8988T (cell line): Measurements from ENCODE around the gene URAD.
"Not testable (repeated sequence)": the region's sequence is repeated elsewhere in the genome, so short reads cannot be mapped to it uniquely, and the experiment has no call there.

Source experiments
- DNase-seq: peaks from one replicate; pipeline ENCODE4 v3.0.0; 2011

The URAD gene

DNA sequence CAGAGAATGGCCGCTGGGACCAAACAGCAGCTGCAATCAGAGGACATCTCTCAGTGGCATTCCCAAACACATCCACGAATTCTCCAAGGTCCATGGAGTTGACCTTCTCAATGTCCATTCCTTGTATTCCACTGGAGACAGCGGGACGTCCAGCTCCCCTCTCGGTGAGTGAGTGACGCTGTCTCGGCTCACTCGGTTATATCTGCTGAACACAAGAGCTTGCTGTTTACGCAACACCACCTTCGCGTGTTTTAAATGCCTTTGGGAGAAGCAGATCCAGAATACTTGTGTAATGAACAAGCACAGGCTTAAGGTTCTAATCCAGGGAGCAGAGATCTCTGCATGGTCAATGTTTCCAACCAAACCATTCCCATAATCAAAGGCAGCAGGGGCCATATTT lies at the start of gene URAD:
Gene URAD (minus strand): TSS at position 174 of the 400 bp plus-strand sequence. CDS start 56 bp downstream, at position 118.
- no peak for DNase-seq

GRCh38 chr13:28037399-28037798 lies 48.9 kb upstream of the URAD start:
- no peak for DNase-seq

GRCh38 chr13:28035146-28035782 lies 46.8 kb upstream of the URAD start:
- DNase-seq: no peak

- no peak for DNase-seq
Observed at GRCh38 chr13:28033894-28034655, 45.6 kb upstream of the URAD start.

- not testable (repeated sequence) for DNase-seq
Observed at GRCh38 chr13:28032438-28032837, 43.9 kb upstream of the URAD start.

DNA sequence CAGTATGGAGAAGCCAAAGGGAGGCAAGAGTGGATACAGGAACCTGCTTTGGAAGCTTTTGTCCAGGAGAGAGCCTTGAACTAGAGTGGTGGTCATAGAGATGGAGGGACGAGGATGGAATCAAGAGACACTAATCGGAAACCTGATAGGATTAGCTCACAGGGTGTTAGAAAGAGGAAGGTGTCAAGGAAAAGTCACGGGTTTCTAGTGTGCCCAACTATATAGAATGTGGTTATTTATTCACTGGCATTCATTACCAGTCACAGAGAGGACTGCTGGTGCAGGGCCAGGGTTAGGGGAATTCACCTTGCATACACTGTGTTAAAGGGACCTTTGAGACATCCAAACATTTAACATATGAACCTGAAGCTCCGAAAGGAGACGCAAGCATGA lies 43.4 kb upstream of the URAD start:
- DNase-seq: no peak

DNA sequence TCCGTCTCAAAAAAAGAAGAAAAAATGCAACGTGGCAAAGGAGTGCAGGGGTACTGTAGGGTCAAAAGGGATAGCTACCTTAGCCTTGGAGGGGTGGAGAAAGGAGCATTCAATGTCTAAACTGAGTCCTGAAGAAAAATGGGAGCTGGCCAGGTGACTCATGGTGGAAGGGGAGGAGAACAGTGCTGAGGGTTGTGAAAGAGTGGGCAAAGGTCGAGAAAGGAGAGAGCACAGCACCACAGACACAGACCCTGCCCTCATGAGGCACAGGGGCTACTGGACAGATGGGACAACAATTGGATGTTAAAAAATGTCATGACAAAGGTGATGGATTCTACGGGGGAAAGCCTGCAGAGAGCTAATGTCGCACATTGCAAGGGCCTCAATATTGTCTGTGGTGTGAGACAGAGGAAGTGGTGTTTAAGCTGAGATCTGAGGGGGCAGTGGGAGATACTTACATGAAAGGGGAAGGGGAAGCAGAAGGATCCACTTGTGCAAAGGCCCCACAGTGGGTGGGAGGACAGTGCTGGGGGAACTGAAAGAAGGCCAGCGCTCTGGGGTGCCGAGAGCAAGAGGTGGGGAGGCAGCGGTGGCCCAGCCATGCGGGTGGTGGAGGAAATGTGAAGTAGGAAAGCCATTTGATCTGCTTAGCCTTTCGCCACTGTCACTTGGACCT lies 42.9 kb upstream of the URAD start:
- no peak for DNase-seq

GRCh38 chr13:28027607-28028364 lies 39.3 kb upstream of the URAD start:
- no peak for DNase-seq

DNA sequence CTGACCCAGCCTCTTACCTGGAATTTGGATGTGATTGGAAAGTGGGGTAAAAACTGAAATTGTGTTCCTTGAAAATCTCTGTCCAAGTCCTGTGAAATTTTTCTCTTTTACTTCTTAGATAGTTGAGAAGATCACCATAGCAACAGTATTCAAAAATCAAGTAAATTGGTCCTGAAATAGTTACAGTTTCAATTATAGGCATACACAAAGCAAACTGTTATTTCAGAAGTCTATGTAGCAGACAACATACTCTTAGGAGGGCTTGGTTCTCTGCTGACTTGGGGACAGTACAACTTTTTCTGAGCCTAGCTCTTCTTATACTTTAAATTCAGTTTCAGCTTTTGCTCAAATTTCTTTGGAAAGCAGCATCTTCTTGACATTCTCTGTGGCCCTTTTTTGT lies 38.6 kb upstream of the URAD start:
- DNase-seq: no peak

DNA sequence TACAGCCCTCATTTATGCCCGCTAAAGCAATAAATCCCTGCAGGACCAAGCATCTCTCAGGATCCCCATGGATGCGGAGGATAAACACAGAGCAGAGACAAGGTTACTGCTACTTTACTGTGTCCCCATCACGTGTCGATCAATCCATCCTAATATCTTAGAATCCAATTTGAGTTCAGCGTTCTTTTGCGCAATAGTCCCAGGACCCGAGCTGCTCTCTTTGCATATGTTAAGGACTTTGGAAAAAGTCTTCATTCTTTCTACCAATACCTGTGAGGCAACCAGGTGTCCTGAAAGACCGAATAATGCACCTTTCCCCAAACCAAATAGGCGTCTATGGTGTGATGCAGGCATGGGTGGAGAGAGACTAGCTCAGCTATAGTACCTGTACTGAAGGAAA lies 38.0 kb upstream of the URAD start:
- no peak for DNase-seq

GRCh38 chr13:28022848-28023518 lies 34.5 kb upstream of the URAD start:
- no peak for DNase-seq

GRCh38 chr13:28014301-28014700 lies 25.8 kb upstream of the URAD start:
- no peak for DNase-seq

DNA sequence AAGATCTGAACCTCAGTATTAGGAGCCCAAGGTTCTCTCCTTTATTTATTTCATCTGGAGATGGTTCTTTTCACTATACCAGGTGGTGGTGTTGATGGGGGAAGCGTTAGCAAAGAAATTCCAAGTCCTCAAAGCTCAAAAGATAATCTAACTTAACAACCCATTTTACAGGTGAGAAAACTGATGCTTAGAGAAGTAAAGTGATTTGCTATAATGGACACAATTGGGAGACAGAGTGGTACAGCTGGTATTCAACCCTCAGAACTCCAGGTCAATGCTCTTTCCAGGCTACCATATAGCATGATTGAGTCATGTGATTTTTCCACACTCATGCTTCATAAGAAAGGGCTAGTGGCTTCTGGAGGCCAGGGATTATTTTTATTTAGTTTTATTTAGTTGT lies 25.0 kb upstream of the URAD start:
- no peak for DNase-seq

DNA sequence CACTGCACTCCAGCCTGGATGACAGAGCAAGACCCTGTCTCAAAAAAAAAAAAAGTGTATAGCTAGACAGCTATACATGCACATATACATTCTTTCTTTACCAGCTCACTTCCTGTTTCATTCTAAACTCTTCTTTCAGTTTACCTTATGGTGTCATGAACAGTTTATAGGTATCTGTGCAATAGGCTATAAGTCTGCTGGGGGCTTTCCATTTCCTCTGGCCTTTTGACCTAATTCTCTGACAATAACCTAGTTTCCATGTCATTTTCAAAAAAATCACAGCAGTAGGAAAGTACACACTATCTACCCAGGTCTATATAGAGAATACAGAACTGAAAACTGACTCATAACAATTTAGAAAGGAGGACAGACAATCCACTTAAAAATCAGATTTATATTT lies 24.4 kb upstream of the URAD start:
- no peak for DNase-seq

DNA sequence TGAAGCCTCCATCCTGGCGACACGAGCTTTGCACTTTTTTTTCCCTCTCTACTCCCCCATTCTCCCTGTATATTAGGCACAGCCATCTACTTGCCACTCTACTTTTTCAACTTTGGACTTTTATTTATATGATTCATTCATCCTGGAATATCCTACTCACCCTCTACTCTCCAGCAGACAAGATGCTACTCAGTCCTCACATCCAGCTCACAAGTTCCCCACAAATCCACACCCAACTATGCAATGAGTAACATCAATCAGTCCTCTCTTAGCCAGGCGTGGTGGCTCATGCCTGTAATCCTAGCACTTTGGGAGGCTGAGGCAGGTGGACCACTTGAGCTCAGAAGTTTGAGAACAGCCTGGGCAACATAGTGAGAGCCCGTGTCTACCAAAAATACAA lies 23.9 kb upstream of the URAD start:
- no peak for DNase-seq

DNA sequence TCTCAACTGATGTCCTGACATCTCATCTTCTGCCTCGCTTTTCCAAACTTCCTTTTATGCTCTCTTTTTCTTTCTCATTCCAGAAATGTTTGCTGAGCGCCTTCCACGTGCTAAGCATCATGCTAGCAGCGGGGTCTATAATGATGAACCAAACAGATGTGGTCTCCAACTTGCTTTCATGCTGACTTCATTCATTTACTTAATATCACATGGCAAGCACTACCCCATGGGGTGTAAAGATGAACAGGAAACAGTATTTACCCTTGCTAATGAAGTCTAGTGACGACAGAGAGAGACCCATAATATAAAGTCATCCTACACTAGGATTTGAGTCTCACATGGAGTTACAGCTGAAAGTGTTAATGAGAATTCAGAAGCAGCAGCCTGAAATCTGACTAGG lies 21.6 kb upstream of the URAD start:
- no peak for DNase-seq

DNA sequence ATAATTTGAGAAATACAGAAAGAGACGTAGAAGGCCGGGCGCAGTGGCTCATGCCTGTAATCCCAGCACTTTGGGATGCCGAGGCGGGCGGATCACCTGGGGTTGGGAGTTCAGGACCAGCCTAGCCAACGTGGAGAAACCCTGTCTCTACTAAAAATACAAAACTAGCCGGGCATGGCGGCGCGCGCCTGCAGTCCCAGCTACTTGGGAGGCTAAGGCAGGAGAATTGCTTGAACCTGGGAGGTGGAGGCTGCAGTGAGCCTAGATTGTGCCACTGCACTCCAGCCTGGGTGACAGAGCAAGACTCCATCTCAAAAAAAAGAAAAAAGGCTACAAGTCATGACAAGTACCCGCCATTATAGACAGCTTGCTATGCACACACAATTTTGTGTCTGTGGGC lies 16.5 kb upstream of the URAD start:
- not testable (repeated sequence) for DNase-seq

DNA sequence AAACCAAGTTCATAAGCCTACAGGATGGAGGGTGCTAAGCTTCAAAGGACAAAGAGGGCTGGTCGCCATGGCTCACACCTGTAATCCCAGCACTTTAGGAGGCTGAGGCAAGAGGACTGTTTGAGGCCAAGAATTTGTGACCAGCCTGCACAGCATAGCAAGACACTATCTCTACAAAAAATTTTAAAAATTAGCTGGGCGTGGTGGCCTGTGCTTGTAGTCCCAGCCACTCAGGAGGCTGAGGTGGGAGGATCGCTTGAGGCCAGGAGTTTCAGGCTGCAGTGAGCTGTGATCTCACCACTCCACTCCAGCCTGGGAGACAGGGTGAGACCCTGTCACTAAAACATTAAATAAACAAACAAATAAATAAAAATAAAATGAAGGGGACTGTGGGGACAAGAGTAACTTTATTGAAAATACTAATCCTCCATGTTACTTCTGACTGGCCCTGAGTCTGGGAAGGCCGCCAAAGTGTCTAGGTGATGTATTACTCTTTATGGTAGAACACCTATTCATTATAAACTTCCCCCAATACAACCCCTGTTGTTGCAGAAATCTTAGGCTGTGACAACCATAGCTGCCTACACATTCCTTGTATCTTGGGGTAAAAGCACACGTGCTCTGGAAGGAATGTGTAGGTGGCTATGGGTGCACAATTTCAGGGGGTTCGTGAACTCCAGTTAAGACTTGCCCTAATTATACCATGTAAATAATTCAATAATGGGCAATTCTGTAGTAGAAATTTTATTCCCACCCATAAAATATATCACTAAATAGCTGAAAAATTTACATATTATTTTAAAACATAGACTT lies 14.6 kb upstream of the URAD start:
- DNase-seq: no peak

DNA sequence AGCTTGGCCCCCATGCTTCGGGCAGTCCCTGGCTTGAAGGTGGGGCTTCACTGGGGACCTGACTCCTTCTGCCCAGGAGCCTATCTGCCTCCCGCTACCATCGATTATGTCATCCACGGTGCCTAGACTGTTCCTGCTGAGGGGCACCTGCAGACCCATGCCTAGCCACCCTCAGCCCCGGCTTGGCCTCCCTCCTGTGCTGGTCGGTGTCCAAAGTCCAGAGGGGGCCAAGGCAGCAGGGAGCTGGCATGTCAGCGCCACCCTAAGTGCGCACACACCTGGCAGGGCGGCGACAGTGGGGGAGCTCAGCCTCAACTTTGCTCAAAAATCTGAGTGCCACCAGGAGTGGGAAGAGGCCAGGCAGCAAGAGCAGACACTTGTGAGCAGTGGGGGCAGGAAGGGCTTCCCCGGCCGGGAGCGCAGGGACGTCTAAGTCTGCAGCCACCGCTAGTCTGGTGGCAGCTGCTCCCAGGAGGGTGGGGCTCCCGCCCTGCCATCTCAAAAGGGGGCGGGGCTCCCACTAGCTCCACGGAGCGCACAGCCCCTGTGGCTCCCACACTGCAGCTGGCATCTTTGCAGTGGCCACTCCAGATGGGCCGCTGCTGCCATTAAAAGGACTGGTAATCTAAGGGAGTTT lies 13.5 kb upstream of the URAD start:
- no peak for DNase-seq

- no peak for DNase-seq
Observed at GRCh38 chr13:28001049-28001448, 12.6 kb upstream of the URAD start.

- DNase-seq: no peak
Observed at GRCh38 chr13:28000567-28000966, 12.1 kb upstream of the URAD start.
